ENCODE results near the gene TMEM247. TPM values are rescaled to one million over a fixed set of nuclear protein-coding genes. Genes with fewer than 3 reads are reported as not detected.

The TMEM247 gene
- not detected for total RNA-seq

- no peaks in the 10 kb centered on the region for H3K36me3 ChIP-seq
- no peak within 1 kb of the TSS for H3K4me3 ChIP-seq
- no peak within 1 kb of the TSS for H3K27ac ChIP-seq
- peaks cover 0 to 5% (median 0%) of the 10 kb centered on the region in 4 donors for H3K27me3 ChIP-seq
- H3K4me1 ChIP-seq = peaks cover 0 to 9% (median 4%) of the 10 kb centered on the region in 3 donors
- H3K9me3 ChIP-seq = no peaks in the 10 kb centered on the region
- TF ChIP-seq CTCF (IDR thresholded peaks at IDR 0.05) (no peak), POLR2A (IDR thresholded peaks at IDR 0.05) (no peak)
- DNase-seq = no peak
- intact Hi-C loops (cut with DNase I) = no loop called here
- WGBS, 2 donors = 90 to 92% methylated on average over 2 to 5 of the region's 5 CpGs
Measured at GRCh38 chr2:46479265-46479664, at the start of gene TMEM247. Gene TMEM247 (plus strand): TSS chr2:46479565.

- no peak for DNase-seq
- Histone ChIP-seq H3K36me3 (no peaks in the 10 kb centered on the region), H3K4me1 (peaks cover 0 to 8% (median 4%) of the 10 kb centered on the region in 3 donors), H3K4me3 (no peak overlapping the region), H3K27me3 (no peaks in the 10 kb centered on the region), H3K27ac (no peak overlapping the region), H3K9me3 (no peaks in the 10 kb centered on the region)
- intact Hi-C loops (cut with DNase I) = no loop called here
- TF ChIP-seq CTCF (IDR thresholded peaks at IDR 0.05) (no peak), POLR2A (IDR thresholded peaks at IDR 0.05) (no peak)
- 27 to 38% methylated on average over 1 of the region's 1 CpG for WGBS, 2 donors
Measured at GRCh38 chr2:46430413-46430812, 49.0 kb upstream of the TMEM247 start.

- intact Hi-C loops (cut with DNase I) = no loop called here
- Histone ChIP-seq H3K27ac (no peak overlapping the region), H3K4me1 (peaks cover 0 to 13% (median 4%) of the 10 kb centered on the region in 3 donors), H3K36me3 (no peaks in the 10 kb centered on the region), H3K27me3 (no peaks in the 10 kb centered on the region), H3K9me3 (no peaks in the 10 kb centered on the region), H3K4me3 (no peak overlapping the region)
- no peak for TF ChIP-seq POLR2A (IDR thresholded peaks at IDR 0.05)
- no peak for TF ChIP-seq CTCF (IDR thresholded peaks at IDR 0.05)
- no peak for DNase-seq
- 80 to 92% methylated on average over 1 of the region's 1 CpG for WGBS, 2 donors
Measured at GRCh38 chr2:46430992-46431391, 48.4 kb upstream of the TMEM247 start.

GRCh38 chr2:46431481-46432235 lies 47.7 kb upstream of the TMEM247 start:
- Histone ChIP-seq H3K36me3 (no peaks in the 10 kb centered on the region), H3K27me3 (no peaks in the 10 kb centered on the region), H3K27ac (no peak overlapping the region), H3K4me1 (peaks cover 0 to 14% (median 4%) of the 10 kb centered on the region in 3 donors), H3K9me3 (no peaks in the 10 kb centered on the region), H3K4me3 (no peak overlapping the region)
- no peak for DNase-seq
- no peak for TF ChIP-seq POLR2A (IDR thresholded peaks at IDR 0.05)
- no peak for TF ChIP-seq CTCF (IDR thresholded peaks at IDR 0.05)
- 74 to 76% methylated on average over 5 of the region's 5 CpGs for WGBS, 2 donors
- intact Hi-C loops (cut with DNase I) = no loop called here

GRCh38 chr2:46434851-46435273 lies 44.5 kb upstream of the TMEM247 start:
- Histone ChIP-seq H3K9me3 (no peaks in the 10 kb centered on the region), H3K4me3 (no peak overlapping the region), H3K4me1 (peaks cover 0 to 14% (median 4%) of the 10 kb centered on the region in 3 donors), H3K27me3 (no peaks in the 10 kb centered on the region), H3K27ac (no peak overlapping the region), H3K36me3 (no peaks in the 10 kb centered on the region)
- TF ChIP-seq POLR2A (IDR thresholded peaks at IDR 0.05) (no peak), CTCF (IDR thresholded peaks at IDR 0.05) (no peak)
- 62 to 70% methylated on average over 3 of the region's 3 CpGs for WGBS, 2 donors
- DNase-seq = no peak
- intact Hi-C loops (cut with DNase I) = no loop called here
